Activated CD4-positive, alpha-beta memory T cell treated with anti-CD3 and anti-CD28 coated beads, Interleukin-2, amount 10 ng/mL, durations not matched to agents 7 days and 5 days (primary cell): ENCODE measurements around the gene PITPNC1. TPM values are rescaled to one million over a fixed set of nuclear protein-coding genes. Genes with fewer than 3 reads are reported as not detected.

Experiments used
- CTCF ChIA-PET: fragments of 350-600 bp; sonication (Branson Sonifier 250); formaldehyde crosslinking; loops from one replicate; lab custom pipeline; 2021; ENCODE audit warnings: antibody characterized with exemption, inconsistent platforms; lab: Charles Lee
- POLR2A ChIA-PET: fragments of 350-600 bp; sonication (Branson Sonifier 250); formaldehyde crosslinking; loops from one replicate; lab custom pipeline; 2021; ENCODE audit warnings: antibody characterized with exemption; lab: Charles Lee
- DNase-seq: peaks from one replicate; pipeline ENCODE4 v3.0.0-alpha.2; 2020
- H3K27ac Mint-ChIP-seq: one replicate; pipeline ENCODE4 v1.8.0; 2021; ENCODE audit warnings: mild to moderate bottlenecking, mixed read lengths
- H3K27me3 Mint-ChIP-seq: one replicate; pipeline ENCODE4 v1.8.0; 2021; ENCODE audit warnings: mixed read lengths
- H3K36me3 Mint-ChIP-seq: one replicate; pipeline ENCODE4 v1.8.0; 2021; ENCODE audit warnings: low read depth, mixed read lengths
- H3K4me1 Mint-ChIP-seq: one replicate; pipeline ENCODE4 v1.8.0; 2021; ENCODE audit warnings: mixed read lengths
- H3K4me3 Mint-ChIP-seq: one replicate; pipeline ENCODE4 v1.8.0; 2021; ENCODE audit warnings: mild to moderate bottlenecking, mixed read lengths
- H3K9me3 Mint-ChIP-seq: one replicate; pipeline ENCODE4 v1.8.0; 2021; ENCODE audit warnings: mixed read lengths
- total RNA-seq, 2 experiments: library from RNA; stranded (reverse); gene quantifications; one replicate each; pipeline ENCODE4 v1.2.3, GENCODE V29; 2021

The PITPNC1 gene
- total RNA-seq, 2 experiments from 2014 or later = 29.1 to 31.1 TPM

DNA sequence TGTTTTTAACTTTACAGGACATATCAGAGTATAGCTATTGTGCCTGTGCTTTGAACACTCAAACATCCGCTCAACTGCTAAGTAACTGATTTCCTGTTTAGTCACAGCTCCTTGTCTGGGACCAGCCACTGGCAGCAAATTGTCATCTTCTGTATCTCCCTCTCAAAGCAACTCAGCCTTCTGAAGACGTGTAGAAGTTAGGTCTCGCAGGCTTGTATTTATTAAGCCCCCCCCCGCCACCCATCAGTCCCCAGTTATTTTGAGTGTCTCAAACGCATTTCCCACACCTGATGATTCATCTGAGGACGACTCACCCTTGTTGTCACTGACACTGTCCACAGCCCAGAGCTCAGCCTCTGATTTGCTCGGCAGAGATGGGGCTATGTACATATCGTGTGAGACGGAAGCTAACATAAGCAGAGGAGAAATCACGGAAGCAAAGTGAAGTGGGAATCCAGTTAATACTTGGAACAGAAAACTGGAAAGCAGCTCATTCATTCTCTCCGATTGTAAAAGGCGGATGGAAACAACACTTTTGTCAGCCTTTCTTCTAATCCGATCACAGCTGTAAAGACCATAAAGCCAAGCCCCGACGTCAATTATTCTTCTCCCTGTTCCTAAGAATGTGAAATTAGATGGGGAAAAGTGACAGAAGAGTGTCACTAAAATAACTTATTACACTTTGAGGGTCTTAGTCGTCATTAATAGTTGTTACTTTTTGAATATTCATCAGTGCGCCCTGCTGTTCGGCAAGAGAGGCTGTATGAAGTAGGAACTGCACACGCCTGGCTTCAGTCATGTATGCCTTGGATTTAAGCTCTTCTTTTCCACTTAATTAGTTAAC is 64.2 kb downstream of the PITPNC1 start:
- ChIA-PET POLR2A (interaction anchor here (0.6 to 5.9 kb wide), 23 partner anchors 10 to 277 kb away, joined by 3 to 122 read pairs (median 5); partner anchors contain the start of genes PITPNC1 and PSMD12), CTCF (interaction anchor here (0.7 to 3.2 kb wide), 18 partner anchors 9 to 276 kb away, joined by 3 to 36 read pairs (median 6); no protein-coding TSS in a partner anchor)
- Mint-ChIP-seq H3K27ac (peak overlapping the region; percentile 99), H3K4me1 (peaks cover 42% of the 10 kb centered on the region), H3K4me3 (peak overlapping the region; percentile 74), H3K27me3 (no peaks in the 10 kb centered on the region), H3K9me3 (no peaks in the 10 kb centered on the region), H3K36me3 (peaks cover 2% of the 10 kb centered on the region)
- DNase-seq = peak; percentile 79

DNA sequence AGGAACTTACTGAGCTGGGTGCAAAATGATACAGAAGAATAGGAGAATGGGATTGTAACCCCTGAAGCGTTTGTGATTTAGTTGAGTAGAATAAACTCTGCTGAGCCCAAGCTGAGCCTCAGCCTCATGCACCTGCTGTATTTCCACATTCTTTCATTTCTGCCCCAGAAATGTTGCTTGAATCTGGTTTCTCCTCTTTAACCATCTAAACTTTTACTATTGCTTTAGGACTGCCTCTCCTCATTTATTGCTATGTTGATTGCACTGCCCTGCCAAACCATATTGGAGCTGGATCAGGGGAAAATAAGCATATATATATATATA is 64.8 kb downstream of the PITPNC1 start:
- Mint-ChIP-seq H3K36me3 (peaks cover 2% of the 10 kb centered on the region), H3K4me1 (peaks cover 38% of the 10 kb centered on the region), H3K27me3 (no peaks in the 10 kb centered on the region), H3K27ac (peak overlapping the region; percentile 99), H3K4me3 (peak overlapping the region; percentile 74), H3K9me3 (no peaks in the 10 kb centered on the region)
- POLR2A ChIA-PET = interaction anchor here (0.8 to 5.9 kb wide), 16 partner anchors 10 to 82 kb away, joined by 3 to 122 read pairs (median 20); partner anchors contain the start of genes PITPNC1 and PSMD12
- CTCF ChIA-PET = interaction anchor here (0.7 to 3.2 kb wide), 15 partner anchors 8 to 63 kb away, joined by 3 to 36 read pairs (median 9); no protein-coding TSS in a partner anchor
- no peak for DNase-seq

GRCh38 chr17:67442787-67443624 is 65.9 kb downstream of the PITPNC1 start:
- no peak overlapping the region for H3K4me3 Mint-ChIP-seq
- peaks cover 35% of the 10 kb centered on the region for H3K4me1 Mint-ChIP-seq
- CTCF ChIA-PET = interaction anchor here (0.9 to 2.8 kb wide), 3 partner anchors 9 to 57 kb away, joined by 3 to 20 read pairs (median 18); no protein-coding TSS in a partner anchor

GRCh38 chr17:67443931-67444595 is 67.0 kb downstream of the PITPNC1 start:
- Mint-ChIP-seq H3K27ac (no peak overlapping the region), H3K27me3 (peaks cover 2% of the 10 kb centered on the region), H3K4me1 (peaks cover 36% of the 10 kb centered on the region), H3K4me3 (no peak overlapping the region), H3K9me3 (no peaks in the 10 kb centered on the region), H3K36me3 (peaks cover 2% of the 10 kb centered on the region)
- ChIA-PET CTCF (no interaction called here), POLR2A (interaction anchor here (3.9 kb wide), 1 partner anchor 24 kb away, joined by 25 read pairs; no protein-coding TSS in a partner anchor)
- DNase-seq = no peak

More at GRCh38 chr17:67442787-67443624, 65.9 kb downstream of the PITPNC1 start:
- H3K36me3 Mint-ChIP-seq = peaks cover 2% of the 10 kb centered on the region
- POLR2A ChIA-PET = interaction anchor here (2.4 to 5.9 kb wide), 4 partner anchors 8 to 77 kb away, joined by 25 to 122 read pairs (median 40); partner anchors contain the start of gene PSMD12
- no peaks in the 10 kb centered on the region for H3K9me3 Mint-ChIP-seq
- DNase-seq = no peak
- H3K27ac Mint-ChIP-seq = no peak overlapping the region
- no peaks in the 10 kb centered on the region for H3K27me3 Mint-ChIP-seq

GRCh38 chr17:67448449-67448848 is 71.4 kb downstream of the PITPNC1 start:
- POLR2A ChIA-PET = no interaction called here
- no peak overlapping the region for H3K4me3 Mint-ChIP-seq
- H3K27me3 Mint-ChIP-seq = peaks cover 2% of the 10 kb centered on the region
- CTCF ChIA-PET = interaction anchor here (1.1 kb wide), 1 partner anchor 69 kb away, joined by 3 read pairs; no protein-coding TSS in a partner anchor
- no peaks in the 10 kb centered on the region for H3K9me3 Mint-ChIP-seq
- H3K27ac Mint-ChIP-seq = no peak overlapping the region
- DNase-seq = no peak
- peaks cover 48% of the 10 kb centered on the region for H3K4me1 Mint-ChIP-seq
- H3K36me3 Mint-ChIP-seq = peaks cover 20% of the 10 kb centered on the region

DNA sequence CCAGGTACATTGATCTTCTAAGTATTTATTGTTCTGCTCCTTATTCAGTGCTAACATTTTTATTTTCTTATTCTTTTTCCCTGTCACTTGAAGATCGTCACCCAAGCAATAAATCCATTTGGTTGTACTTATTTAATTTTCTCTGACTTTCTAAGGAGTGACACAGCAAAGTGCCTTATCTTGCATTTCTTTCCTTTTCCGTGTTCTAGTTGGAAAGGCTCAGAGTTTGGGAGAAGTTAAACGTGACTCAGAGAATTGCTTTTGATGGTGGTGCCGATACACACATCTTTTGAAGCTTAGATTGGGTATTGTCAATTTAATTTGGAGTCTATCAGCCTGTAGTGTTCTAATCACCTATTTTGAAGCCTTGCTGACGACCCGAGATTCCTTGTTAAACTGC is 72.0 kb downstream of the PITPNC1 start:
- POLR2A ChIA-PET = interaction anchor here (0.9 to 6.1 kb wide), 4 partner anchors 9 to 71 kb away, joined by 3 to 122 read pairs (median 32); no protein-coding TSS in a partner anchor
- H3K27me3 Mint-ChIP-seq = peaks cover 2% of the 10 kb centered on the region
- CTCF ChIA-PET = interaction anchor here (1.3 to 2.0 kb wide), 3 partner anchors 8 to 26 kb away, joined by 3 to 9 read pairs (median 9); no protein-coding TSS in a partner anchor
- H3K27ac Mint-ChIP-seq = no peak overlapping the region
- peaks cover 20% of the 10 kb centered on the region for H3K36me3 Mint-ChIP-seq
- no peak for DNase-seq
- no peak overlapping the region for H3K4me3 Mint-ChIP-seq
- H3K4me1 Mint-ChIP-seq = peaks cover 54% of the 10 kb centered on the region
- H3K9me3 Mint-ChIP-seq = no peaks in the 10 kb centered on the region

- CTCF ChIA-PET = interaction anchor here (1.3 to 2.0 kb wide), 3 partner anchors 9 to 25 kb away, joined by 3 to 9 read pairs (median 9); no protein-coding TSS in a partner anchor
- Mint-ChIP-seq H3K4me3 (peak overlapping the region; percentile 12), H3K27ac (peak overlapping the region; percentile 40), H3K36me3 (peaks cover 18% of the 10 kb centered on the region), H3K27me3 (peaks cover 2% of the 10 kb centered on the region), H3K4me1 (peaks cover 57% of the 10 kb centered on the region), H3K9me3 (no peaks in the 10 kb centered on the region)
- POLR2A ChIA-PET = interaction anchor here (0.9 to 6.1 kb wide), 4 partner anchors 10 to 72 kb away, joined by 3 to 122 read pairs (median 32); no protein-coding TSS in a partner anchor
- no peak for DNase-seq
Measured at GRCh38 chr17:67449845-67450755, 73.0 kb downstream of the PITPNC1 start.

GRCh38 chr17:67452681-67453554 is 75.8 kb downstream of the PITPNC1 start:
- Mint-ChIP-seq H3K27me3 (peaks cover 2% of the 10 kb centered on the region), H3K9me3 (peaks cover 2% of the 10 kb centered on the region), H3K4me1 (peaks cover 62% of the 10 kb centered on the region), H3K36me3 (peaks cover 29% of the 10 kb centered on the region), H3K27ac (peak overlapping the region; percentile 95), H3K4me3 (peak overlapping the region; percentile 59)
- ChIA-PET POLR2A (interaction anchor here (0.7 to 6.1 kb wide), 16 partner anchors 11 to 264 kb away, joined by 3 to 122 read pairs (median 6); no protein-coding TSS in a partner anchor), CTCF (interaction anchor here (0.5 to 3.3 kb wide), 11 partner anchors 11 to 1112 kb away, joined by 3 to 19 read pairs (median 5); no protein-coding TSS in a partner anchor)
- peak; percentile 39 for DNase-seq

GRCh38 chr17:67456103-67456502 is 79.0 kb downstream of the PITPNC1 start:
- Mint-ChIP-seq H3K4me1 (peaks cover 41% of the 10 kb centered on the region), H3K4me3 (no peak overlapping the region), H3K27ac (no peak overlapping the region), H3K36me3 (peaks cover 40% of the 10 kb centered on the region), H3K27me3 (no peaks in the 10 kb centered on the region), H3K9me3 (peaks cover 16% of the 10 kb centered on the region)
- POLR2A ChIA-PET = interaction anchor here (0.7 to 2.4 kb wide), 6 partner anchors 11 to 87 kb away, joined by 3 to 11 read pairs (median 4); no protein-coding TSS in a partner anchor
- CTCF ChIA-PET = interaction anchor here (1.3 to 1.9 kb wide), 3 partner anchors 15 to 19 kb away, joined by 3 to 11 read pairs (median 6); no protein-coding TSS in a partner anchor
- DNase-seq = no peak

DNA sequence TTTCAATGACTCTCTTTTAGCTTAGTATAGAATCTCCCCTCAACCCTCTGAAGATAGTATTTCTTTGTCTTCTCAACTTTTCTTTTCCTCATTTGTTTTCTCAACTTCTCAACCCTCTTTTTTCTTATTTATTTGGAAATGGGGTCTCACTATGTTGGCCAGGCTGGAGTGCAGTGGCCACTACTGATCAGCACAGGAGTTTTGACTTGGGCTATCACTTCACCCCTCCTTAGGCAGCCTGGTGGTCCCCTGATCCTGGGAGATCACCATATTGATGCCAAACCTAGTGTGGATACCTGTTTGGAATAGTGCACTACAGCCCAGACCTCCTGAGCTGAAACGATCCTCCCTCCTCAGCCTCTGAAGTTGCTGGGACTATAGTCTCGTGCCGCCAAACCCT is 79.8 kb downstream of the PITPNC1 start:
- peaks cover 16% of the 10 kb centered on the region for H3K9me3 Mint-ChIP-seq
- H3K36me3 Mint-ChIP-seq = peaks cover 37% of the 10 kb centered on the region
- H3K4me3 Mint-ChIP-seq = no peak overlapping the region
- DNase-seq = no peak
- no peak overlapping the region for H3K27ac Mint-ChIP-seq
- CTCF ChIA-PET = interaction anchor here (1.3 to 1.9 kb wide), 3 partner anchors 16 to 18 kb away, joined by 3 to 11 read pairs (median 6); no protein-coding TSS in a partner anchor
- no peaks in the 10 kb centered on the region for H3K27me3 Mint-ChIP-seq
- POLR2A ChIA-PET = interaction anchor here (1.3 to 2.4 kb wide), 5 partner anchors 10 to 88 kb away, joined by 3 to 11 read pairs (median 4); no protein-coding TSS in a partner anchor
- peaks cover 41% of the 10 kb centered on the region for H3K4me1 Mint-ChIP-seq
